NCI-H2227 (cell line): ENCODE measurements around the gene MED20.
"Not testable (repeated sequence)": the region's sequence is repeated elsewhere in the genome, so short reads cannot be mapped to it uniquely, and the experiment has no call there.

Experiments used
- DNase-seq: peaks from one replicate; lab custom pipeline; 2025; ENCODE audit not compliant: unreplicated experiment; lab: John Stamatoyannopoulos, UW

Gene MED20

GRCh38 chr6:41920921-41921711, at the start of gene MED20, which contains the start of gene BYSL:
Gene MED20 (minus strand): TSS chr6:41921139. CDS start chr6:41921018, 121 bp downstream.
Gene BYSL (plus strand): TSS chr6:41921499. CDS start chr6:41921563, 64 bp downstream.
- DNase-seq, result peak; percentile 92

- no peak for DNase-seq
Observed at GRCh38 chr6:41970436-41970846, 49.5 kb upstream of the MED20 start.

- DNase-seq, result no peak
Observed at GRCh38 chr6:41967312-41968287, 46.7 kb upstream of the MED20 start.

GRCh38 chr6:41966961-41967311, 46.0 kb upstream of the MED20 start:
- DNase-seq, result no peak

- DNase-seq, result no peak
Observed at GRCh38 chr6:41966214-41966920, 45.4 kb upstream of the MED20 start.

- no peak for DNase-seq
Observed at GRCh38 chr6:41965429-41966213, 44.7 kb upstream of the MED20 start.

GRCh38 chr6:41964201-41964887, 43.4 kb upstream of the MED20 start:
- no peak for DNase-seq

GRCh38 chr6:41963371-41963770, 42.4 kb upstream of the MED20 start:
- DNase-seq, result no peak

- no peak for DNase-seq
Observed at GRCh38 chr6:41960028-41960427, 39.1 kb upstream of the MED20 start.

GRCh38 chr6:41958022-41958856, 37.3 kb upstream of the MED20 start:
- no peak for DNase-seq

GRCh38 chr6:41957117-41957516, 36.2 kb upstream of the MED20 start:
- no peak for DNase-seq

- DNase-seq, result no peak
Observed at GRCh38 chr6:41955412-41955811, 34.5 kb upstream of the MED20 start.

- DNase-seq, result no peak
Observed at GRCh38 chr6:41954668-41955067, 33.7 kb upstream of the MED20 start.

- no peak for DNase-seq
Observed at GRCh38 chr6:41947581-41948220, 26.8 kb upstream of the MED20 start.

GRCh38 chr6:41943456-41943855, 22.5 kb upstream of the MED20 start:
- DNase-seq, result no peak

GRCh38 chr6:41942882-41943281, 21.9 kb upstream of the MED20 start:
- DNase-seq, result not testable (repeated sequence)

GRCh38 chr6:41942067-41942851, 21.3 kb upstream of the MED20 start:
- no peak for DNase-seq
